ENCODE measurements around the gene EXOC6B. TPM values are rescaled to one million over a fixed set of nuclear protein-coding genes. Genes with fewer than 3 reads are reported as not detected.

Gene EXOC6B
- total and polyA plus RNA-seq, 7 donors = 4.4 to 26.8 (median 14.1) TPM

- ATAC-seq (no peak), DNase-seq (no peak)
- no peaks in the 10 kb centered on the region for H3K4me1 ChIP-seq
These were observed 666.4 kb downstream of the EXOC6B start for GRCh38 chr2:72159211-72159993.

GRCh38 chr2:72157871-72158771, 667.7 kb downstream of the EXOC6B start:
- TF ChIP-seq CTCF (IDR thresholded peaks at IDR 0.05) = no peak
- H3K9me3 ChIP-seq = no peaks in the 10 kb centered on the region
- no peaks in the 10 kb centered on the region for H3K36me3 ChIP-seq (ENCODE audit: insufficient read depth in 1 of 2, low read depth in 1 of 2)
- H3K4me3 ChIP-seq = no peak overlapping the region
- intact Hi-C loops (cut with DNase I) = loop anchor here in 1 of 2 donors (10.0 kb wide), 1 partner anchor 587 kb away; no protein-coding TSS in a partner anchor
- no peaks in the 10 kb centered on the region for H3K4me1 ChIP-seq
- H3K27ac ChIP-seq = no peak overlapping the region
- peaks cover 0 to 11% (median 0%) of the 10 kb centered on the region in 3 donors for H3K27me3 ChIP-seq (ENCODE audit: insufficient read depth in 3 of 3, low read length in 2 of 3)
- ATAC-seq (no peak), DNase-seq (no peak)
- WGBS, 3 donors = 82 to 88% (median 85%) methylated on average over 8 of the region's 8 CpGs

More at GRCh38 chr2:72159211-72159993, 666.4 kb downstream of the EXOC6B start:
- WGBS, 3 donors = 80 to 90% (median 89%) methylated on average over 12 of the region's 12 CpGs
- H3K27me3 ChIP-seq (ENCODE audit: insufficient read depth in 3 of 3, low read length in 2 of 3) = peaks cover 0 to 11% (median 0%) of the 10 kb centered on the region in 3 donors
- H3K9me3 ChIP-seq = no peaks in the 10 kb centered on the region
- intact Hi-C loops (cut with DNase I) = loop anchor here in 1 of 2 donors (10.0 kb wide), 1 partner anchor 585 kb away; no protein-coding TSS in a partner anchor
- no peak overlapping the region for H3K4me3 ChIP-seq
- no peaks in the 10 kb centered on the region for H3K36me3 ChIP-seq (ENCODE audit: insufficient read depth in 1 of 2, low read depth in 1 of 2)
- no peak overlapping the region for H3K27ac ChIP-seq
- no peak for TF ChIP-seq CTCF (IDR thresholded peaks at IDR 0.05)

- Histone ChIP-seq H3K4me1 (no peaks in the 10 kb centered on the region), H3K9me3 (no peaks in the 10 kb centered on the region), H3K4me3 (no peak overlapping the region), H3K36me3 (ENCODE audit: insufficient read depth in 1 of 2, low read depth in 1 of 2) (no peaks in the 10 kb centered on the region), H3K27ac (no peak overlapping the region), H3K27me3 (ENCODE audit: insufficient read depth in 3 of 3, low read length in 2 of 3) (peaks cover 0 to 5% (median 0%) of the 10 kb centered on the region in 3 donors)
- ATAC-seq (no peak), DNase-seq (no peak)
- WGBS, 3 donors = 66 to 77% (median 70%) methylated on average over 2 of the region's 2 CpGs
- intact Hi-C loops (cut with DNase I) = loop anchor here in 1 of 2 donors (10.0 kb wide), 1 partner anchor 588 kb away; no protein-coding TSS in a partner anchor
- no peak for TF ChIP-seq CTCF (IDR thresholded peaks at IDR 0.05)
These were observed 669.0 kb downstream of the EXOC6B start for GRCh38 chr2:72156872-72157271.

GRCh38 chr2:72155737-72156136, 670.1 kb downstream of the EXOC6B start:
- no peak overlapping the region for H3K27ac ChIP-seq
- peaks cover 0 to 6% (median 0%) of the 10 kb centered on the region in 3 donors for H3K27me3 ChIP-seq (ENCODE audit: insufficient read depth in 3 of 3, low read length in 2 of 3)
- intact Hi-C loops (cut with DNase I) = loop anchor here in 1 of 2 donors (10.0 kb wide), 1 partner anchor 589 kb away; no protein-coding TSS in a partner anchor
- H3K9me3 ChIP-seq = no peaks in the 10 kb centered on the region
- WGBS, 3 donors = 90 to 91% (median 90%) methylated on average over 5 of the region's 5 CpGs
- DNase-seq (no peak), ATAC-seq (no peak)
- H3K4me1 ChIP-seq = no peaks in the 10 kb centered on the region
- no peak for TF ChIP-seq CTCF (IDR thresholded peaks at IDR 0.05)
- no peak overlapping the region for H3K4me3 ChIP-seq
- H3K36me3 ChIP-seq (ENCODE audit: insufficient read depth in 1 of 2, low read depth in 1 of 2) = no peaks in the 10 kb centered on the region
